ENCODE measurements around the gene NANS. TPM values are rescaled to one million over a fixed set of nuclear protein-coding genes. Genes with fewer than 3 reads are reported as not detected.

The NANS gene
- total RNA-seq, 1 donor from 2014 or later = 44.4 TPM

- peak overlapping the region; percentile 71 for H2AFZ ChIP-seq (ENCODE audit: low read depth, low read length)
- no peaks in the 10 kb centered on the region for H3K9me3 Mint-ChIP-seq (ENCODE audit: unreplicated experiment)
- H3K4me2 ChIP-seq (ENCODE audit: low read length) = peak overlapping the region; percentile 88
- peaks cover 2% of the 10 kb centered on the region for H3K27me3 Mint-ChIP-seq (ENCODE audit: low read depth, unreplicated experiment)
- peak overlapping the region; percentile 85 for H3K27ac ChIP-seq (ENCODE audit: low read depth, low read length)
- DNase-seq (ENCODE audit: low read depth) (peak; percentile 12), FAIRE-seq (no peak)
- H3K36me3 Mint-ChIP-seq (ENCODE audit: low read depth, unreplicated experiment) = peaks cover 9% of the 10 kb centered on the region
- H3K9ac ChIP-seq (ENCODE audit: low read length) = peak overlapping the region; percentile 96
- H3K79me2 ChIP-seq (ENCODE audit: insufficient read depth, low read length) = peaks cover 26% of the 10 kb centered on the region
- peaks cover 43% of the 10 kb centered on the region for H4K20me1 ChIP-seq (ENCODE audit: insufficient read depth, low read length)
- H3K4me3 Mint-ChIP-seq (ENCODE audit: unreplicated experiment) = peak overlapping the region; percentile 100
- TF ChIP-seq CTCF (IDR thresholded peaks at IDR 0.05; ENCODE audit: insufficient read depth, low read depth, low read length) = no peak
- no peak for TF ChIP-seq EZH2 (IDR thresholded peaks at IDR 0.05; ENCODE audit: insufficient read depth, low read length)
- peak overlapping the region; percentile 91 for H3K4me3 ChIP-seq (ENCODE audit: insufficient read depth, low read depth, low read length)
- H3K4me1 ChIP-seq (ENCODE audit: insufficient read depth, low read length) = peaks cover 3% of the 10 kb centered on the region
- no peaks in the 10 kb centered on the region for H3K9me3 ChIP-seq (ENCODE audit: insufficient read depth, low read depth, low read length)
- peak overlapping the region; percentile 99 for H3K27ac Mint-ChIP-seq (ENCODE audit: unreplicated experiment)
- peaks cover 4% of the 10 kb centered on the region for H3K36me3 ChIP-seq (ENCODE audit: insufficient read depth, low read length)
- no peaks in the 10 kb centered on the region for H3K4me1 Mint-ChIP-seq (ENCODE audit: low read depth, unreplicated experiment)
- no peaks in the 10 kb centered on the region for H3K27me3 ChIP-seq (ENCODE audit: insufficient read depth, low read length)
Observed at GRCh38 chr9:98057138-98057799, 737 bp downstream of the NANS start.

- Mint-ChIP-seq H3K4me1 (ENCODE audit: low read depth, unreplicated experiment) (no peaks in the 10 kb centered on the region), H3K27ac (ENCODE audit: unreplicated experiment) (no peak overlapping the region), H3K36me3 (ENCODE audit: low read depth, unreplicated experiment) (peaks cover 30% of the 10 kb centered on the region), H3K9me3 (ENCODE audit: unreplicated experiment) (no peaks in the 10 kb centered on the region), H3K4me3 (ENCODE audit: unreplicated experiment) (no peak overlapping the region), H3K27me3 (ENCODE audit: low read depth, unreplicated experiment) (no peaks in the 10 kb centered on the region)
- H3K4me1 ChIP-seq (ENCODE audit: insufficient read depth, low read length) = peaks cover 8% of the 10 kb centered on the region
- H3K79me2 ChIP-seq (ENCODE audit: insufficient read depth, low read length) = peaks cover 23% of the 10 kb centered on the region
- H3K27ac ChIP-seq (ENCODE audit: low read depth, low read length) = no peak overlapping the region
- FAIRE-seq (no peak), DNase-seq (ENCODE audit: low read depth) (no peak)
- H3K9me3 ChIP-seq (ENCODE audit: insufficient read depth, low read depth, low read length) = no peaks in the 10 kb centered on the region
- H3K36me3 ChIP-seq (ENCODE audit: insufficient read depth, low read length) = peaks cover 23% of the 10 kb centered on the region
- no peak overlapping the region for H3K4me3 ChIP-seq (ENCODE audit: insufficient read depth, low read depth, low read length)
- H3K9ac ChIP-seq (ENCODE audit: low read length) = no peak overlapping the region
- H3K4me2 ChIP-seq (ENCODE audit: low read length) = no peak overlapping the region
- H3K27me3 ChIP-seq (ENCODE audit: insufficient read depth, low read length) = no peaks in the 10 kb centered on the region
- no peak overlapping the region for H2AFZ ChIP-seq (ENCODE audit: low read depth, low read length)
- peaks cover 60% of the 10 kb centered on the region for H4K20me1 ChIP-seq (ENCODE audit: insufficient read depth, low read length)
- TF ChIP-seq CTCF (IDR thresholded peaks at IDR 0.05; ENCODE audit: insufficient read depth, low read depth, low read length) (no peak), EZH2 (IDR thresholded peaks at IDR 0.05; ENCODE audit: insufficient read depth, low read length) (no peak)
Observed at GRCh38 chr9:98062161-98062560, 5.6 kb downstream of the NANS start.
